K562 (cell line): ENCODE results near the gene RBM34.

Experiments
- FOS ChIP-seq: IDR thresholded peaks from 3 replicates; pipeline ENCODE4 v1.6.1; 2011; ENCODE audit not compliant: insufficient read length; ENCODE audit errors: extremely low read depth
- POLR2G ChIP-seq: fragments of 200-400 bp; formaldehyde crosslinking; IDR thresholded peaks from 2 replicates; pipeline ENCODE4 v1.6.1; 2017; ENCODE audit warnings: low read depth, mild to moderate bottlenecking, antibody characterized with exemption, low read length, moderate library complexity
- TF ChIP-seq, protein P1 (sequence below): sonication (generic); formaldehyde crosslinking; IDR thresholded peaks from 2 replicates; pipeline ENCODE4 v1.8.1; 2023; ENCODE audit warnings: mild to moderate bottlenecking, missing genetic modification reagents

DNA sequence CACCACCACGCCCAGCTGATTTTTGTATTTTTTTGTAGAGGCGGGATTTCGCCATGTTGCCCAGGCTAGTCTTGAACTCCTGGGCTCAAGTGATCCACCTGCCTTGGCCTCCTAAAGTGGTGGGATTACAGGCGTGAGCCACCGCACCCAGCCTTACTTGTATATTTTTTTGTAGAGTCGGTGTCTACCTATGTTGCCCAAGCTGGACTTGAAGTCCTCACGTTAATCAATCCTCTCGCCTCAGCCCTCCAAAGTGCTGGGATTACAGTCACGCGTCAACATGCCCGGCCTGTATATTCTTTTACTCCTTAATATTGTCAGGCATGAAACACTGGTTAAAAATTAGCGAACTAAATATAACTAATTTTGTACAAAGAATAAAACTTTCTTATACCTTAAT is 26.9 kb downstream of the RBM34 start:
- TF ChIP-seq FOS (no peak), POLR2G (no peak)
- TF ChIP-seq, protein P1, sequence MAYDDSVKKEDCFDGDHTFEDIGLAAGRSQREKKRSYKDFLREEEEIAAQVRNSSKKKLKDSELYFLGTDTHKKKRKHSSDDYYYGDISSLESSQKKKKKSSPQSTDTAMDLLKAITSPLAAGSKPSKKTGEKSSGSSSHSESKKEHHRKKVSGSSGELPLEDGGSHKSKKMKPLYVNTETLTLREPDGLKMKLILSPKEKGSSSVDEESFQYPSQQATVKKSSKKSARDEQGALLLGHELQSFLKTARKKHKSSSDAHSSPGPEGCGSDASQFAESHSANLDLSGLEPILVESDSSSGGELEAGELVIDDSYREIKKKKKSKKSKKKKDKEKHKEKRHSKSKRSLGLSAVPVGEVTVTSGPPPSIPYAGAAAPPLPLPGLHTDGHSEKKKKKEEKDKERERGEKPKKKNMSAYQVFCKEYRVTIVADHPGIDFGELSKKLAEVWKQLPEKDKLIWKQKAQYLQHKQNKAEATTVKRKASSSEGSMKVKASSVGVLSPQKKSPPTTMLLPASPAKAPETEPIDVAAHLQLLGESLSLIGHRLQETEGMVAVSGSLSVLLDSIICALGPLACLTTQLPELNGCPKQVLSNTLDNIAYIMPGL (CRISPR knock-in tag) = no peak
